PC-9 (cell line): Measurements from ENCODE around the gene FAM193B. TPM values are rescaled to one million over a fixed set of nuclear protein-coding genes. Genes with fewer than 3 reads are reported as not detected.

Experiments
- BruUV-seq: library from RNA; stranded (reverse); fragments of 400-500 nt; replicated peaks from 2 replicates; lab custom pipeline; 2021; lab: Mats Ljungman, UMichigan
- CTCF ChIA-PET: fragments of 300-600 bp; sonication (Branson Sonifier 250); formaldehyde crosslinking; loops from one replicate; lab custom pipeline; 2022; ENCODE audit warnings: antibody characterized with exemption; lab: Charles Lee
- POLR2A ChIA-PET: fragments of 300-600 bp; sonication (Branson Sonifier 250); formaldehyde crosslinking; loops from one replicate; lab custom pipeline; 2022; ENCODE audit warnings: antibody characterized with exemption; ENCODE audit not compliant: unreplicated experiment; lab: Charles Lee
- DNase-seq, 2 experiments: peaks; one replicate each; pipeline versions ENCODE4 v3.0.0 to v3.0.0-alpha.2; 2015 to 2022; ENCODE audit warnings: mixed read lengths in 1 of 2
- H2AFZ ChIP-seq: fragments of 200-600 bp; sonication (generic); 2 replicates; pipeline ENCODE4 v1.8.1; 2017; ENCODE audit warnings: antibody characterized with exemption
- H3F3A ChIP-seq: fragments of 200-600 bp; sonication (generic); 2 replicates; pipeline ENCODE4 v1.8.1; 2017; ENCODE audit warnings: antibody characterized with exemption, mild to moderate bottlenecking, low read depth; ENCODE audit not compliant: insufficient read depth
- H3K27ac ChIP-seq: fragments of 200-600 bp; sonication (generic); 2 replicates; pipeline ENCODE4 v1.6.1; 2016; ENCODE audit warnings: mixed run types
- H3K27me3 ChIP-seq: fragments of 200-600 bp; sonication (generic); 2 replicates; pipeline ENCODE4 v1.6.1; 2016; ENCODE audit warnings: low read depth, mixed run types; ENCODE audit not compliant: insufficient read depth
- H3K36me3 ChIP-seq: fragments of 200-600 bp; sonication (generic); 2 replicates; pipeline ENCODE4 v1.6.1; 2016; ENCODE audit warnings: low read depth, mixed run types
- H3K4me1 ChIP-seq: fragments of 200-600 bp; sonication (generic); replicated peaks from 2 replicates; pipeline ENCODE4 v1.6.1; 2016; ENCODE audit warnings: mixed run types; ENCODE audit not compliant: insufficient read depth
- H3K4me2 ChIP-seq: fragments of 200-600 bp; sonication (generic); 2 replicates; pipeline ENCODE4 v1.6.1; 2017; ENCODE audit warnings: mixed run types
- H3K4me3 ChIP-seq: fragments of 200-600 bp; sonication (generic); 2 replicates; pipeline ENCODE4 v1.6.1; 2016; ENCODE audit warnings: mixed run types
- H3K79me2 ChIP-seq: fragments of 200-600 bp; sonication (generic); 2 replicates; pipeline ENCODE4 v1.6.1; 2017; ENCODE audit warnings: low read depth, mixed run types
- H3K9me2 ChIP-seq: fragments of 200-600 bp; sonication (generic); 2 replicates; pipeline ENCODE4 v1.8.1; 2017; ENCODE audit warnings: mild to moderate bottlenecking; ENCODE audit not compliant: insufficient read depth
- H3K9me3 ChIP-seq: fragments of 200-600 bp; sonication (generic); 2 replicates; pipeline ENCODE4 v1.8.1; 2016; ENCODE audit warnings: low read depth; ENCODE audit not compliant: insufficient read depth
- H4K20me1 ChIP-seq: fragments of 200-600 bp; sonication (generic); 2 replicates; pipeline ENCODE4 v1.8.1; 2017; ENCODE audit not compliant: insufficient read depth
- CTCF ChIP-seq: fragments of 200-600 bp; sonication (generic); conservative IDR thresholded peaks from 2 replicates; pipeline ENCODE4 v1.6.1; 2017; ENCODE audit warnings: mixed run types, antibody characterized with exemption, mild to moderate bottlenecking, moderate library complexity
- EZH2 ChIP-seq: fragments of 200-600 bp; sonication (generic); IDR thresholded peaks from 2 replicates; pipeline ENCODE4 v1.8.0; 2017; ENCODE audit warnings: antibody characterized with exemption, low read depth
- intact Hi-C: fragments of 100-400 bp; cut with micrococcal nuclease; formaldehyde crosslinking; loops from one replicate; pipeline ENCODE4 v1.10.0; 2022; ENCODE audit not compliant: unreplicated experiment
- total RNA-seq: library from RNA; stranded (reverse); gene quantifications from 2 replicates; pipeline ENCODE4 v1.2.3, GENCODE V29; 2021

FAM193B gene
- total RNA-seq, 1 experiment from 2014 or later = 70.4 TPM

- no peak for TF ChIP-seq EZH2
- POLR2A ChIA-PET = no interaction called here
- no peaks in the 10 kb centered on the region for H3K4me1 ChIP-seq
- BruUV-seq = no TSS peak
- no peak overlapping the region for H3K4me2 ChIP-seq
- H3K4me3 ChIP-seq = no peak overlapping the region
- intact Hi-C loops = no loop called here
- H3K79me2 ChIP-seq = no peaks in the 10 kb centered on the region
- H3K27me3 ChIP-seq = no peaks in the 10 kb centered on the region
- no peaks in the 10 kb centered on the region for H3F3A ChIP-seq
- CTCF ChIA-PET = no interaction called here
- no peak for DNase-seq
- H4K20me1 ChIP-seq = no peaks in the 10 kb centered on the region
- H3K27ac ChIP-seq = no peak overlapping the region
- H3K36me3 ChIP-seq = no peaks in the 10 kb centered on the region; the same call in 1 of the 2 replicates
- no peak overlapping the region for H2AFZ ChIP-seq
- no peaks in the 10 kb centered on the region for H3K9me2 ChIP-seq
- no peaks in the 10 kb centered on the region for H3K9me3 ChIP-seq
These were observed 25.7 kb downstream of the FAM193B start for GRCh38 chr5:177528631-177529030.

GRCh38 chr5:177527595-177527994, 26.8 kb downstream of the FAM193B start:
- Histone ChIP-seq H3F3A (no peaks in the 10 kb centered on the region), H3K27ac (no peak overlapping the region), H3K36me3 (no peaks in the 10 kb centered on the region; the same call in 1 of the 2 replicates), H3K4me2 (no peak overlapping the region), H3K9me3 (no peaks in the 10 kb centered on the region), H4K20me1 (no peaks in the 10 kb centered on the region), H3K4me1 (no peaks in the 10 kb centered on the region), H3K79me2 (no peaks in the 10 kb centered on the region), H2AFZ (no peak overlapping the region), H3K27me3 (no peaks in the 10 kb centered on the region), H3K4me3 (no peak overlapping the region), H3K9me2 (no peaks in the 10 kb centered on the region)
- ChIA-PET POLR2A (interaction anchor here (0.7 kb wide), 1 partner anchor 333 kb away, joined by 9 read pairs; no protein-coding TSS in a partner anchor), CTCF (interaction anchor here (0.6 kb wide), 2 partner anchors 414 to 1104 kb away, joined by 3 read pairs; no protein-coding TSS in a partner anchor)
- intact Hi-C loops = no loop called here
- no peak for TF ChIP-seq CTCF
- no peak for TF ChIP-seq EZH2
- no TSS peak for BruUV-seq
- no peak for DNase-seq

- Histone ChIP-seq H3F3A (no peaks in the 10 kb centered on the region), H4K20me1 (no peaks in the 10 kb centered on the region), H3K9me2 (no peaks in the 10 kb centered on the region), H3K27me3 (no peaks in the 10 kb centered on the region), H3K4me2 (no peak overlapping the region), H2AFZ (no peak overlapping the region), H3K9me3 (no peaks in the 10 kb centered on the region), H3K4me3 (no peak overlapping the region), H3K79me2 (no peaks in the 10 kb centered on the region), H3K36me3 (no peaks in the 10 kb centered on the region; the same call in 1 of the 2 replicates), H3K4me1 (no peaks in the 10 kb centered on the region), H3K27ac (no peak overlapping the region)
- intact Hi-C loops = no loop called here
- no peak for DNase-seq
- no TSS peak for BruUV-seq
- ChIA-PET POLR2A (no interaction called here), CTCF (no interaction called here)
- no peak for TF ChIP-seq CTCF
- TF ChIP-seq EZH2 = no peak
These were observed 27.6 kb downstream of the FAM193B start for GRCh38 chr5:177526791-177527190.

GRCh38 chr5:177526191-177526590, 28.2 kb downstream of the FAM193B start:
- no TSS peak for BruUV-seq
- TF ChIP-seq CTCF = no peak
- no peak for TF ChIP-seq EZH2
- no peaks in the 10 kb centered on the region for H3K27me3 ChIP-seq
- no peak overlapping the region for H3K27ac ChIP-seq
- no peaks in the 10 kb centered on the region for H3K9me2 ChIP-seq
- no peak overlapping the region for H3K4me3 ChIP-seq
- H3K4me2 ChIP-seq = no peak overlapping the region
- 0 out of 2 replicates have a peak, but pooled peaks cover 5% of the 10 kb centered on the region for H3K36me3 ChIP-seq
- no peaks in the 10 kb centered on the region for H3K9me3 ChIP-seq
- ChIA-PET POLR2A (no interaction called here), CTCF (no interaction called here)
- no peaks in the 10 kb centered on the region for H3F3A ChIP-seq
- intact Hi-C loops = no loop called here
- H3K4me1 ChIP-seq = no peaks in the 10 kb centered on the region
- no peaks in the 10 kb centered on the region for H4K20me1 ChIP-seq
- H2AFZ ChIP-seq = no peak overlapping the region
- DNase-seq = no peak
- H3K79me2 ChIP-seq = no peaks in the 10 kb centered on the region
